B cell (primary cell): ENCODE results near the gene ZNF496. TPM values are rescaled to one million over a fixed set of nuclear protein-coding genes. Genes with fewer than 3 reads are reported as not detected.

Source experiments
- ATAC-seq: fragments of 200-7000 bp; cut with Tn5 transposase; one replicate; pipeline ENCODE4 v1.10.0; 2021; ENCODE audit warnings: low read depth, mild to moderate bottlenecking, moderate number of reproducible peaks, moderate library complexity
- CTCF ChIA-PET: fragments of 350-600 bp; sonication (Branson Sonifier 250); formaldehyde crosslinking; loops from one replicate; lab custom pipeline; 2021; ENCODE audit warnings: antibody characterized with exemption, inconsistent platforms; lab: Charles Lee
- POLR2A ChIA-PET: fragments of 350-600 bp; sonication (Branson Sonifier 250); formaldehyde crosslinking; loops from one replicate; lab custom pipeline; 2021; ENCODE audit warnings: antibody characterized with exemption; lab: Charles Lee
- DNase-seq: peaks from one replicate; pipeline ENCODE4 v3.0.0; 2013
- H2AFZ ChIP-seq: 2 replicates; pipeline ENCODE4 v1.6.1; 2012; ENCODE audit warnings: mild to moderate bottlenecking, low read depth, low read length; ENCODE audit not compliant: insufficient read depth, poor library complexity, severe bottlenecking
- H3K27ac ChIP-seq, 2 donors: 1 replicate in 1 of 2; 2 replicates in 1 of 2; pipeline ENCODE4 v1.5.1; 2012 to 2013; ENCODE audit warnings: low read length in 2 of 2, mild to moderate bottlenecking in 2 of 2, moderate library complexity in 1 of 2
- H3K27me3 ChIP-seq, 4 experiments: fragments of 200-600 bp in 1 of 4; sonication (generic) in 1 of 4; replicated peaks in 1 of 4; 1 replicate in 2 of 4; 2 replicates in 2 of 4; pipeline versions ENCODE4 v1.6.1 to v1.7.0; 2013 to 2016; ENCODE audit warnings: low read length in 3 of 4, mild to moderate bottlenecking in 2 of 4, mixed read lengths in 1 of 4, moderate library complexity in 1 of 4; ENCODE audit not compliant: insufficient read depth in 4 of 4, control insufficient read depth in 3 of 4; ENCODE audit errors: control extremely low read depth in 1 of 4
- H3K36me3 ChIP-seq, 2 experiments: replicated peaks in 1 of 2; 1 replicate in 1 of 2; 2 replicates in 1 of 2; pipeline versions ENCODE4 v1.6.1 to v1.7.1; 2013; ENCODE audit warnings: low read length in 1 of 2; ENCODE audit not compliant: insufficient read depth in 2 of 2, control insufficient read depth in 1 of 2; ENCODE audit errors: control extremely low read depth in 1 of 2, extremely low read depth in 1 of 2
- H3K4me1 ChIP-seq, 2 donors: fragments of 200-600 bp in 1 of 2; sonication (generic) in 1 of 2; 1 replicate in 1 of 2; 2 replicates in 1 of 2; pipeline versions ENCODE4 v1.5.1 to v1.6.1; 2013 to 2017; ENCODE audit warnings: low read length in 2 of 2; ENCODE audit not compliant: control insufficient read depth in 2 of 2, insufficient read depth in 2 of 2
- H3K4me2 ChIP-seq: replicated peaks from 2 replicates; pipeline ENCODE3; 2012; ENCODE audit warnings: mild to moderate bottlenecking, low read depth, low read length; ENCODE audit not compliant: poor library complexity, severe bottlenecking
- H3K4me3 ChIP-seq, 5 experiments: fragments of 200-600 bp in 1 of 5; sonication (generic) in 1 of 5; 1 replicate in 3 of 5; 2 replicates in 2 of 5; pipeline versions ENCODE4 v1.5.1 to v1.7.0; 2011 to 2016; ENCODE audit warnings: low read length in 4 of 5, mild to moderate bottlenecking in 4 of 5, low read depth in 2 of 5, control low read depth in 1 of 5, moderate library complexity in 1 of 5; ENCODE audit not compliant: insufficient read depth in 1 of 5; ENCODE audit errors: control extremely low read depth in 1 of 5, extremely low read depth in 1 of 5
- H3K79me2 ChIP-seq: fragments of 200-600 bp; sonication (generic); one replicate; pipeline ENCODE4 v1.6.0; 2016; ENCODE audit warnings: low read length; ENCODE audit not compliant: control insufficient read depth, insufficient read depth
- H3K9ac ChIP-seq: fragments of 200-600 bp; sonication (generic); 2 replicates; pipeline ENCODE4 v1.6.1; 2017; ENCODE audit warnings: mild to moderate bottlenecking, low read length, moderate library complexity
- H3K9me3 ChIP-seq, 3 donors: one replicate each; pipeline versions ENCODE4 v1.6.1 to v1.7.1; 2013; ENCODE audit warnings: low read length in 2 of 3; ENCODE audit not compliant: control insufficient read depth in 2 of 3, insufficient read depth in 1 of 3; ENCODE audit errors: control extremely low read depth in 1 of 3
- H4K20me1 ChIP-seq: 2 replicates; pipeline ENCODE4 v1.6.0; 2012; ENCODE audit warnings: mild to moderate bottlenecking, low read length; ENCODE audit not compliant: insufficient read depth, control insufficient read depth, poor library complexity, severe bottlenecking
- H3K27ac Mint-ChIP-seq: one replicate; pipeline ENCODE4 v1.8.0; 2021; ENCODE audit warnings: mixed read lengths
- H3K27me3 Mint-ChIP-seq: one replicate; pipeline ENCODE4 v1.8.0; 2021; ENCODE audit warnings: mixed read lengths
- H3K4me1 Mint-ChIP-seq: one replicate; pipeline ENCODE4 v1.8.0; 2021; ENCODE audit warnings: mixed read lengths
- H3K4me3 Mint-ChIP-seq: one replicate; pipeline ENCODE4 v1.8.0; 2021; ENCODE audit warnings: mixed read lengths
- H3K9me3 Mint-ChIP-seq: one replicate; pipeline ENCODE4 v1.8.0; 2022; ENCODE audit warnings: mixed read lengths; ENCODE audit not compliant: insufficient read depth
- EZH2 ChIP-seq: IDR thresholded peaks from 2 replicates; pipeline ENCODE4 v1.6.1; 2012; ENCODE audit warnings: borderline replicate concordance, low read depth, mild to moderate bottlenecking, moderate library complexity, low read length; ENCODE audit not compliant: insufficient read depth, poor library complexity, severe bottlenecking
- WGBS: methylation state at CpG from one replicate; pipeline ENCODE4 v1.1.5; 2013; ENCODE audit warnings: missing lambda C conversion rate; ENCODE audit not compliant: insufficient coverage; 5-methylcytosine and 5-hydroxymethylcytosine counted together
- intact Hi-C: fragments of 100-400 bp; cut with micrococcal nuclease; formaldehyde crosslinking; loops from one replicate; pipeline ENCODE4 v1.10.0; 2022
- polyA plus RNA-seq: library from polyadenylated mRNA; depleted of rRNA; stranded (reverse); fragments of >200 nt; gene quantifications from 2 replicates; pipeline ENCODE4 v1.2.3, GENCODE V29; 2012
- total RNA-seq, 2 donors: library from RNA; stranded (reverse); fragments of 120-200 nt in 1 of 2; gene quantifications; 1 replicate in 1 of 2; 2 replicates in 1 of 2; pipeline versions ENCODE4 v1.2.3 to v1.2.4, GENCODE V29; 2013 to 2022
- TF ChIP-seq, protein P1 (sequence below): fragments of 200-600 bp; IDR thresholded peaks from one replicate; pipeline ENCODE4 v1.8.0; 2022; ENCODE audit warnings: antibody characterized with exemption, mild to moderate bottlenecking

Gene ZNF496
- total and polyA plus RNA-seq, 2 donors (not counting 1 experiment from before 2014, with no cell fraction given), result 9.9 to 22.6 TPM

DNA sequence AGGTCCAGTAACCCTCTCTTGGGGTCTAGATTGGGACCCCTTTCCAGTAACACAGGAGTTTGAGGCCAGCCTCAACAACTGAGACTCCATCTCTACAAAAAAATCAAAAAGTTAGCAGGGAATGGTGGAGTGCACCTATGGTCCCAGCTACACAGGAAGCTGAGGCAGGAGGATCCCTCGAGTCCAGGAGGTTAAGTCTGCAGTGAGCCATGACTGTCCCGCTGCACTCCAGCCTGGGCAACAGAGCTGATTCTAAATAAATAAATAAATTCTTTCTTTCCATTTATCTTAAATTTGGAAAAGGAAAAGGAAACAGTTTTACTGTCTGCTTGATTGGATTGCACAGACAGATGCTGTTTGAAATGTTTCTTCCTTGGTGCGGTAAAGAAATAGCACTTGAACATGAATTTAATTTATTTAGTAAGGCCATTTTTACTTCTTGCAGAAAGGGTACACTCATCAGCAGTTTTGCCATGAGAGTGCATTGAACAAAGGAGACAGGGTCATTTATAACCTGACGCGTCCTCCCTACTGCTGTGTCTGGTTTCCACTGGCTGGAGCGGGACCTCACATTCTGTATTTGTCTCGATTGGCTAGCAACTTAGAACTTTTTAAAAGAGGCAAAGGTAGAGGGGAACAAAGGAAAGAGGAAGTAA lies 37.0 kb upstream of the ZNF496 start:
- H3K27ac ChIP-seq, result no peak overlapping the region
- H4K20me1 ChIP-seq, result no peaks in the 10 kb centered on the region
- no peak overlapping the region for H3K9ac ChIP-seq
- 77% methylated on average over 4 of the region's 7 CpGs for WGBS
- ChIA-PET POLR2A (no interaction called here), CTCF (interaction anchor here (0.7 to 3.0 kb wide), 5 partner anchors 11 to 393 kb away, joined by 3 to 19 read pairs (median 3); no protein-coding TSS in a partner anchor)
- no peak overlapping the region for H2AFZ ChIP-seq
- TF ChIP-seq, protein P1, sequence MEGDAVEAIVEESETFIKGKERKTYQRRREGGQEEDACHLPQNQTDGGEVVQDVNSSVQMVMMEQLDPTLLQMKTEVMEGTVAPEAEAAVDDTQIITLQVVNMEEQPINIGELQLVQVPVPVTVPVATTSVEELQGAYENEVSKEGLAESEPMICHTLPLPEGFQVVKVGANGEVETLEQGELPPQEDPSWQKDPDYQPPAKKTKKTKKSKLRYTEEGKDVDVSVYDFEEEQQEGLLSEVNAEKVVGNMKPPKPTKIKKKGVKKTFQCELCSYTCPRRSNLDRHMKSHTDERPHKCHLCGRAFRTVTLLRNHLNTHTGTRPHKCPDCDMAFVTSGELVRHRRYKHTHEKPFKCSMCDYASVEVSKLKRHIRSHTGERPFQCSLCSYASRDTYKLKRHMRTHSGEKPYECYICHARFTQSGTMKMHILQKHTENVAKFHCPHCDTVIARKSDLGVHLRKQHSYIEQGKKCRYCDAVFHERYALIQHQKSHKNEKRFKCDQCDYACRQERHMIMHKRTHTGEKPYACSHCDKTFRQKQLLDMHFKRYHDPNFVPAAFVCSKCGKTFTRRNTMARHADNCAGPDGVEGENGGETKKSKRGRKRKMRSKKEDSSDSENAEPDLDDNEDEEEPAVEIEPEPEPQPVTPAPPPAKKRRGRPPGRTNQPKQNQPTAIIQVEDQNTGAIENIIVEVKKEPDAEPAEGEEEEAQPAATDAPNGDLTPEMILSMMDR, result no peak
- TF ChIP-seq EZH2, result no peak
- Mint-ChIP-seq H3K27ac (no peak overlapping the region), H3K4me1 (peaks cover 3% of the 10 kb centered on the region), H3K27me3 (peaks cover 37% of the 10 kb centered on the region), H3K9me3 (no peaks in the 10 kb centered on the region), H3K4me3 (no peak overlapping the region)
- no peak overlapping the region for H3K4me2 ChIP-seq
- no peak for DNase-seq
- ATAC-seq, result no peak
- intact Hi-C loops, result no loop called here
- H3K27me3 ChIP-seq, result peaks cover 0 to 28% (median 4%) of the 10 kb centered on the region in 4 experiments
- H3K4me3 ChIP-seq, result no peak overlapping the region
- H3K36me3 ChIP-seq, result no peaks in the 10 kb centered on the region
- H3K4me1 ChIP-seq, result peaks cover 0 to 2% of the 10 kb centered on the region in 2 donors
- no peaks in the 10 kb centered on the region for H3K79me2 ChIP-seq
- H3K9me3 ChIP-seq, result peaks cover 0 to 18% (median 7%) of the 10 kb centered on the region in 3 donors

DNA sequence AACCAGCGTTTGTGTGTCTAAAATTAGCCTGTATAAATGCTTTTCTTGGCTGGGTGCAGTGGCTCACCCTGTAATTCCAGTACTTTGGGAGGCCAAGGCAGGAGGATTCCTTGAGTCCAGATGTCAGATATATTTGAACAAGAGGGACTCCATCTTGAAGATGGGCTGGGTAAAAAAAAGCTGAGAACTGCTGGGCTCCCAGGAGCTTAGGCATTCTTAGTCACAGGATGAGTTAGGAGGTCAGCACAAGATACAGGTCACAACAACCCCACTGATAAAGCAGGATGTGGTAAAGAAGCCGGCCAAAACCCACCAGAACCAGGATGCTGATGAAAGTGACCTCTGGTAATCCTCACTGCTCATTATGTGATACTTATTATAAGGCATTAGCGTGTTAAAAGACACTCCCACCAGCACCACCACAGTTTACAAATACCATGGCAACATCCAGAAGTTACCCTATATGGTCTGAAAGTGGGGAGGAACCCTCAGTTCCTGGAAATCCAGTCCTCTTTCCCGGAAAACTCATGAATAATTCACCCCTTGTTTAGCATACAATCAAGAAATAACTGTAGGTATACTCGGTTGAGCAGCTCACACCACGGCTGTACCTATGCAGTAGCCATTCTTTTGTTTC lies 36.2 kb upstream of the ZNF496 start:
- POLR2A ChIA-PET, result no interaction called here
- H3K27ac Mint-ChIP-seq, result no peak overlapping the region

More for the DNA sequence above, 36.2 kb upstream of the ZNF496 start:
- no peak for TF ChIP-seq EZH2
- TF ChIP-seq, protein P1, result no peak
- Histone ChIP-seq H3K27me3 (peaks cover 0 to 28% (median 4%) of the 10 kb centered on the region in 4 experiments), H3K4me3 (no peak overlapping the region), H3K9me3 (peaks cover 0 to 18% (median 7%) of the 10 kb centered on the region in 3 donors), H3K36me3 (no peaks in the 10 kb centered on the region), H3K4me2 (no peak overlapping the region), H3K9ac (no peak overlapping the region), H4K20me1 (no peaks in the 10 kb centered on the region), H2AFZ (no peak overlapping the region), H3K27ac (no peak overlapping the region), H3K4me1 (peaks cover 0 to 2% of the 10 kb centered on the region in 2 donors), H3K79me2 (no peaks in the 10 kb centered on the region)
- intact Hi-C loops, result no loop called here
- no peak for ATAC-seq
- no peak overlapping the region for H3K4me3 Mint-ChIP-seq
- H3K4me1 Mint-ChIP-seq, result peaks cover 3% of the 10 kb centered on the region
- WGBS, result no CpG with 5 or more reads among the region's 6 CpGs
- CTCF ChIA-PET, result interaction anchor here (0.7 to 1.1 kb wide), 2 partner anchors 23 to 392 kb away, joined by 3 read pairs; no protein-coding TSS in a partner anchor
- DNase-seq, result no peak
- H3K9me3 Mint-ChIP-seq, result no peaks in the 10 kb centered on the region
- peaks cover 37% of the 10 kb centered on the region for H3K27me3 Mint-ChIP-seq
